ENCODE data around the gene RIN3. TPM values are rescaled to one million over a fixed set of nuclear protein-coding genes. Genes with fewer than 3 reads are reported as not detected.

The RIN3 gene
- total and polyA plus RNA-seq, 4 donors, result 5.0 to 15.6 (median 9.0) TPM

DNA sequence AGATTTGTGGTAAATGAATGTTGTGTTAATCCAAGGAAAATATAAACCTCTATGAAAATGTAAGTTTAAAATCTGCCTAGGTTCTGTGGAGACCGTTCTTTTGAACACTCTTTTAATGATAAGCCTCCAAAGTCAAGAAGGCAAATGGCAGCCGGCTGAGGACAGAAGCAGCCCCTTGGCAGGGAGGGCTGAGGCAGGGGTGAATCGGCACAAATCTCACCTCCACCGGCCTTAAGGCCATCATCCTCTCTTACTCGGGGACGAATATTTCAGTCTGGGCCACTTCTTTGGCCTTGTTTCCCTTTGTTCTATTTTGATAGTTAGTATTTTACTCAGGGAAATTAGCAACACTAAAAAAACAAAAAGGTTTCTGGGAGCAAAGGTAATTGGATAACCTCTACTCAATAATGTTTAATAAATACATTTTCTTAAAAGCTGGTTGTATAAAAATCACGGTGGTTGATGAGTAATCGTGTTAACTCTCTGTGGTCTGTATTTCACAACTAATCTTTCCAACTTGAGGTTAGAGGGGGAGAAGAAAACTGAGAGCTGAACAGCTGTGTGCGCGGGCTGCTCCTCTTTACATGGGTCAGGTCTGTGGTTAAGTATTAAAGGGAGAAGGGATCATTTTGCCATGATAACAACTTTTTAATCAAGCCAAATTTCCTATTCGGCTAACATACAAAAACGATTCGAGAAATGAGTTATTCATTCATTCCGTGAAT, 216.2 kb downstream of the RIN3 start:
- no peak for DNase-seq (ENCODE audit: low spot score)
- Histone ChIP-seq H3K9ac (ENCODE audit: low read depth in 1 of 2, low read length in 2 of 2) (no peak overlapping the region), H3K4me1 (ENCODE audit: control insufficient read depth in 4 of 4, insufficient read depth in 4 of 4, low read length in 3 of 4) (peaks cover 0 to 2% (median 0%) of the 10 kb centered on the region in 4 donors), H3K36me3 (ENCODE audit: control insufficient read depth in 4 of 4, insufficient read depth in 3 of 4, low read depth in 1 of 4, low read length in 3 of 4) (peaks cover 0 to 18% (median 10%) of the 10 kb centered on the region in 4 donors), H3K27me3 (ENCODE audit: control insufficient read depth in 4 of 4, insufficient read depth in 4 of 4, low read length in 3 of 4) (no peaks in the 10 kb centered on the region), H3K27ac (ENCODE audit: low read depth in 1 of 2, low read length in 2 of 2) (no peak overlapping the region), H3K9me3 (ENCODE audit: control insufficient read depth in 4 of 4, low read length in 3 of 4) (no peaks in the 10 kb centered on the region), H3K4me3 (ENCODE audit: low read depth in 1 of 3, low read length in 3 of 3) (no peak overlapping the region)
- WGBS, result 74% methylated on average over 14 of the region's 14 CpGs
- TF ChIP-seq GABPA (IDR thresholded peaks at IDR 0.05 in 1 of 2, conservative IDR thresholded peaks at IDR 0.05 in 1 of 2), result no peak
- no peak for TF ChIP-seq NR2F2 (IDR thresholded peaks at IDR 0.05)

DNA sequence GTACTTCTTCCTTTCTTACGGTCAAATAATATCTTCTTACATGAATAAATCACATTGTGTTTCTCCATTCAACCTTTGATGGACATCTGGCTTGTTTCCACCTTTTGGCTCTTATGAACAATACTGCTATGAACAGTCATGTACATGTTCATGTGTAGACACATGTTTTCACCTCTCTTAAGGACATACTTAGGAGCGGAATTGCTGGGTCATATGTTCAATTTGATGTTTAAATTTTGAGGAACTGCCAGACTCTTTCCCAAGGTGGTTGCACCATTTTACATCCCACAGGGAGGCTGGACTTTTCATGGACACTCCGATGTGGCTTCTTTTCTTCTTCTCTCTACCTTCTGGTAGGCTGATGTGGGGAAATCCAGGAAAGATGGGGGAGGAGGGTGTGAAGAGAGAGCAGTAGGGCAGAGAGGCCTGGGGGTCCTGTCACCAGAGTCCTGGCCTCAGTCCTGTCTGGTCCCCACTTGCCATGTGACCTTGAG, 218.1 kb downstream of the RIN3 start:
- Histone ChIP-seq H3K4me1 (ENCODE audit: control insufficient read depth in 4 of 4, insufficient read depth in 4 of 4, low read length in 3 of 4) (peaks cover 0 to 2% (median 0%) of the 10 kb centered on the region in 4 donors), H3K36me3 (ENCODE audit: control insufficient read depth in 4 of 4, insufficient read depth in 3 of 4, low read depth in 1 of 4, low read length in 3 of 4) (peaks cover 0 to 18% (median 10%) of the 10 kb centered on the region in 4 donors)
- no peak for DNase-seq (ENCODE audit: low spot score)

DNA sequence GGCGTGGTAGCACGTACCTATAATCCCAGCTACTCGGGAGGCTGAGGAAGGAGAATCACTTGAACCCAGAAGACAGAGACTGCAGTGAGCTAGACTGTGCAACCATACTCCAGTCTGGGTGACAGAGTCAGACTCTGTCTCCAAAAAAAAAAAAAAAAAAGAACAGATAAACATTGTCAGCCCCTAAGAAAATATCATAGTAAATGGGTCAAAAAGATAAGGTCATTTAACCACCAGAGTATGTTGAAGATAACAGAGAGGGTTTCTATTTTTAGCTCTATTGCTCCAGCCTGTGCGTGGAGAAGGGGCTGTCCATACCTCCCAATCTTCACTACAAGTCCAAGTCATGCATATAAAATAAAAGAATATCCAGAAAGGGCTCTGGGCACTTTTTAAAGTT, 219.4 kb downstream of the RIN3 start:
- peaks cover 0 to 2% (median 0%) of the 10 kb centered on the region in 4 donors for H3K4me1 ChIP-seq (ENCODE audit: control insufficient read depth in 4 of 4, insufficient read depth in 4 of 4, low read length in 3 of 4)
- no peak for TF ChIP-seq JUND (IDR thresholded peaks at IDR 0.05)
- no peak for TF ChIP-seq TAF1 (conservative IDR thresholded peaks at IDR 0.05)
- TF ChIP-seq FOXA1 (IDR thresholded peaks at IDR 0.05), result no peak
- WGBS, result 85% methylated on average over 4 of the region's 4 CpGs
- H3K27ac ChIP-seq (ENCODE audit: low read depth in 1 of 2, low read length in 2 of 2), result no peak overlapping the region
- no peak for DNase-seq (ENCODE audit: low spot score)
- H3K36me3 ChIP-seq (ENCODE audit: control insufficient read depth in 4 of 4, insufficient read depth in 3 of 4, low read depth in 1 of 4, low read length in 3 of 4), result peaks cover 0 to 18% (median 10%) of the 10 kb centered on the region in 4 donors
- H3K27me3 ChIP-seq (ENCODE audit: control insufficient read depth in 4 of 4, insufficient read depth in 4 of 4, low read length in 3 of 4), result no peaks in the 10 kb centered on the region
- H3K9ac ChIP-seq (ENCODE audit: low read depth in 1 of 2, low read length in 2 of 2), result no peak overlapping the region
- no peaks in the 10 kb centered on the region for H3K9me3 ChIP-seq (ENCODE audit: control insufficient read depth in 4 of 4, low read length in 3 of 4)
- no peak overlapping the region for H3K4me3 ChIP-seq (ENCODE audit: low read depth in 1 of 3, low read length in 3 of 3)

More for the DNA sequence above, 218.1 kb downstream of the RIN3 start:
- TF ChIP-seq, protein P1, sequence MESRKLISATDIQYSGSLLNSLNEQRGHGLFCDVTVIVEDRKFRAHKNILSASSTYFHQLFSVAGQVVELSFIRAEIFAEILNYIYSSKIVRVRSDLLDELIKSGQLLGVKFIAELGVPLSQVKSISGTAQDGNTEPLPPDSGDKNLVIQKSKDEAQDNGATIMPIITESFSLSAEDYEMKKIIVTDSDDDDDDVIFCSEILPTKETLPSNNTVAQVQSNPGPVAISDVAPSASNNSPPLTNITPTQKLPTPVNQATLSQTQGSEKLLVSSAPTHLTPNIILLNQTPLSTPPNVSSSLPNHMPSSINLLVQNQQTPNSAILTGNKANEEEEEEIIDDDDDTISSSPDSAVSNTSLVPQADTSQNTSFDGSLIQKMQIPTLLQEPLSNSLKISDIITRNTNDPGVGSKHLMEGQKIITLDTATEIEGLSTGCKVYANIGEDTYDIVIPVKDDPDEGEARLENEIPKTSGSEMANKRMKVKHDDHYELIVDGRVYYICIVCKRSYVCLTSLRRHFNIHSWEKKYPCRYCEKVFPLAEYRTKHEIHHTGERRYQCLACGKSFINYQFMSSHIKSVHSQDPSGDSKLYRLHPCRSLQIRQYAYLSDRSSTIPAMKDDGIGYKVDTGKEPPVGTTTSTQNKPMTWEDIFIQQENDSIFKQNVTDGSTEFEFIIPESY (IDR thresholded peaks at IDR 0.05), result no peak
- TF ChIP-seq HNF4A (conservative IDR thresholded peaks at IDR 0.05) (no peak), JUND (IDR thresholded peaks at IDR 0.05) (no peak), NR2F2 (IDR thresholded peaks at IDR 0.05) (no peak), TAF1 (conservative IDR thresholded peaks at IDR 0.05) (no peak), FOXA1 (IDR thresholded peaks at IDR 0.05) (no peak)
- TF ChIP-seq, protein P2, sequence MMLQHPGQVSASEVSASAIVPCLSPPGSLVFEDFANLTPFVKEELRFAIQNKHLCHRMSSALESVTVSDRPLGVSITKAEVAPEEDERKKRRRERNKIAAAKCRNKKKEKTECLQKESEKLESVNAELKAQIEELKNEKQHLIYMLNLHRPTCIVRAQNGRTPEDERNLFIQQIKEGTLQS (IDR thresholded peaks at IDR 0.05), result no peak
- Histone ChIP-seq H3K9ac (ENCODE audit: low read depth in 1 of 2, low read length in 2 of 2) (no peak overlapping the region), H3K4me3 (ENCODE audit: low read depth in 1 of 3, low read length in 3 of 3) (no peak overlapping the region), H3K27ac (ENCODE audit: low read depth in 1 of 2, low read length in 2 of 2) (no peak overlapping the region), H3K27me3 (ENCODE audit: control insufficient read depth in 4 of 4, insufficient read depth in 4 of 4, low read length in 3 of 4) (no peaks in the 10 kb centered on the region), H3K9me3 (ENCODE audit: control insufficient read depth in 4 of 4, low read length in 3 of 4) (no peaks in the 10 kb centered on the region)
- WGBS, result 94% methylated on average over 3 of the region's 3 CpGs

DNA sequence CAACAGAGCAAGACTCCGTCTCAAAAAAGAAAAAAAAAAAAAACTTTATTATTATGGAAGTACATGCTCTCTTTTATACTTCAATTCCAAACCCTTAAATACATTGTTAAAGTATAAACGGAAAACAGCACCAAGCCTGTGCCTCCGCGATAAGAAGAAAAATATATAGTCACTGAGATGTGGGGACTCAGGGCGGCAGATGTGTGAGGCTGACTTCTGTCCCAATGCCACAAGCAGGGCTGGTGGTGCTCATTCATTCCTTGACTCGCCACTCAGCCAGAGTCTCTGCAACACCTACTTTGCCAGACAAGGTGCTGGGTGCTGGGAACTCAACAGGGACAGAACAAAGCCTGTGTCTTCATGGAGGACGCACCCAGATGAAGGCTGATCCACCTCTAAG, 221.0 kb downstream of the RIN3 start:
- H3K9ac ChIP-seq (ENCODE audit: low read depth in 1 of 2, low read length in 2 of 2), result no peak overlapping the region
- no peak overlapping the region for H3K4me3 ChIP-seq (ENCODE audit: low read depth in 1 of 3, low read length in 3 of 3)
- WGBS, result 92% methylated on average over 7 of the region's 7 CpGs
- DNase-seq (ENCODE audit: low spot score), result no peak
- H3K36me3 ChIP-seq (ENCODE audit: control insufficient read depth in 4 of 4, insufficient read depth in 3 of 4, low read depth in 1 of 4, low read length in 3 of 4), result peaks cover 0 to 18% (median 10%) of the 10 kb centered on the region in 4 donors
- H3K27me3 ChIP-seq (ENCODE audit: control insufficient read depth in 4 of 4, insufficient read depth in 4 of 4, low read length in 3 of 4), result no peaks in the 10 kb centered on the region
- no peak overlapping the region for H3K27ac ChIP-seq (ENCODE audit: low read depth in 1 of 2, low read length in 2 of 2)
- H3K4me1 ChIP-seq (ENCODE audit: control insufficient read depth in 4 of 4, insufficient read depth in 4 of 4, low read length in 3 of 4), result no peaks in the 10 kb centered on the region
- no peaks in the 10 kb centered on the region for H3K9me3 ChIP-seq (ENCODE audit: control insufficient read depth in 4 of 4, low read length in 3 of 4)
- TF ChIP-seq FOXA1 (IDR thresholded peaks at IDR 0.05) (no peak), YY1 (IDR thresholded peaks at IDR 0.05) (no peak), NR2F2 (IDR thresholded peaks at IDR 0.05) (no peak), RXRA (IDR thresholded peaks at IDR 0.05) (no peak), GABPA (IDR thresholded peaks at IDR 0.05 in 1 of 2, conservative IDR thresholded peaks at IDR 0.05 in 1 of 2) (no peak), HNF4G (IDR thresholded peaks at IDR 0.05) (no peak), JUND (IDR thresholded peaks at IDR 0.05) (no peak), SP1 (IDR thresholded peaks at IDR 0.05) (no peak), HNF4A (conservative IDR thresholded peaks at IDR 0.05) (no peak)
- TF ChIP-seq, protein P3, sequence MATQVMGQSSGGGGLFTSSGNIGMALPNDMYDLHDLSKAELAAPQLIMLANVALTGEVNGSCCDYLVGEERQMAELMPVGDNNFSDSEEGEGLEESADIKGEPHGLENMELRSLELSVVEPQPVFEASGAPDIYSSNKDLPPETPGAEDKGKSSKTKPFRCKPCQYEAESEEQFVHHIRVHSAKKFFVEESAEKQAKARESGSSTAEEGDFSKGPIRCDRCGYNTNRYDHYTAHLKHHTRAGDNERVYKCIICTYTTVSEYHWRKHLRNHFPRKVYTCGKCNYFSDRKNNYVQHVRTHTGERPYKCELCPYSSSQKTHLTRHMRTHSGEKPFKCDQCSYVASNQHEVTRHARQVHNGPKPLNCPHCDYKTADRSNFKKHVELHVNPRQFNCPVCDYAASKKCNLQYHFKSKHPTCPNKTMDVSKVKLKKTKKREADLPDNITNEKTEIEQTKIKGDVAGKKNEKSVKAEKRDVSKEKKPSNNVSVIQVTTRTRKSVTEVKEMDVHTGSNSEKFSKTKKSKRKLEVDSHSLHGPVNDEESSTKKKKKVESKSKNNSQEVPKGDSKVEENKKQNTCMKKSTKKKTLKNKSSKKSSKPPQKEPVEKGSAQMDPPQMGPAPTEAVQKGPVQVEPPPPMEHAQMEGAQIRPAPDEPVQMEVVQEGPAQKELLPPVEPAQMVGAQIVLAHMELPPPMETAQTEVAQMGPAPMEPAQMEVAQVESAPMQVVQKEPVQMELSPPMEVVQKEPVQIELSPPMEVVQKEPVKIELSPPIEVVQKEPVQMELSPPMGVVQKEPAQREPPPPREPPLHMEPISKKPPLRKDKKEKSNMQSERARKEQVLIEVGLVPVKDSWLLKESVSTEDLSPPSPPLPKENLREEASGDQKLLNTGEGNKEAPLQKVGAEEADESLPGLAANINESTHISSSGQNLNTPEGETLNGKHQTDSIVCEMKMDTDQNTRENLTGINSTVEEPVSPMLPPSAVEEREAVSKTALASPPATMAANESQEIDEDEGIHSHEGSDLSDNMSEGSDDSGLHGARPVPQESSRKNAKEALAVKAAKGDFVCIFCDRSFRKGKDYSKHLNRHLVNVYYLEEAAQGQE (IDR thresholded peaks at IDR 0.05), result no peak
- TF ChIP-seq, protein P4, sequence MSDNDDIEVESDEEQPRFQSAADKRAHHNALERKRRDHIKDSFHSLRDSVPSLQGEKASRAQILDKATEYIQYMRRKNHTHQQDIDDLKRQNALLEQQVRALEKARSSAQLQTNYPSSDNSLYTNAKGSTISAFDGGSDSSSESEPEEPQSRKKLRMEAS (IDR thresholded peaks at IDR 0.05), result no peak

Measured in liver (tissue), 9 donors.